Loucy (cell line): ENCODE measurements around the gene PDK2.

Experiments used
- H2AFZ ChIP-seq: fragments of 200-600 bp; sonication (generic); 2 replicates; pipeline ENCODE4 v1.6.0; 2016; ENCODE audit warnings: antibody characterized with exemption, mild to moderate bottlenecking, low read length, moderate library complexity
- H3F3A ChIP-seq: fragments of 200-600 bp; 2 replicates; pipeline ENCODE4 v1.6.0; 2016; ENCODE audit warnings: antibody characterized with exemption, low read depth, mild to moderate bottlenecking
- H3K27me3 ChIP-seq: fragments of 200-600 bp; sonication (generic); 2 replicates; pipeline ENCODE4 v1.6.1; 2014; ENCODE audit warnings: low read length, mild to moderate bottlenecking; ENCODE audit not compliant: insufficient read depth, poor library complexity, severe bottlenecking
- H3K36me3 ChIP-seq: fragments of 200-600 bp; sonication (generic); 2 replicates; pipeline ENCODE4 v1.6.1; 2016; ENCODE audit warnings: low read length; ENCODE audit not compliant: insufficient read depth
- H3K4me1 ChIP-seq: fragments of 200-600 bp; sonication (generic); 2 replicates; pipeline ENCODE4 v1.5.1; 2014; ENCODE audit warnings: low read length, mild to moderate bottlenecking; ENCODE audit not compliant: insufficient read depth, poor library complexity, severe bottlenecking
- H3K4me2 ChIP-seq: fragments of 200-600 bp; sonication (generic); 2 replicates; pipeline ENCODE4 v1.6.0; 2014; ENCODE audit warnings: antibody characterized with exemption, low read length, low read depth, mild to moderate bottlenecking; ENCODE audit not compliant: poor library complexity, severe bottlenecking
- H3K4me3 ChIP-seq: fragments of 200-600 bp; sonication (generic); 2 replicates; pipeline ENCODE4 v1.5.1; 2014; ENCODE audit warnings: low read length, mild to moderate bottlenecking, mixed read lengths; ENCODE audit not compliant: poor library complexity, severe bottlenecking
- H3K79me2 ChIP-seq: fragments of 200-600 bp; sonication (generic); 2 replicates; pipeline ENCODE4 v1.6.1; 2014; ENCODE audit warnings: low read length; ENCODE audit not compliant: insufficient read depth
- H3K9ac ChIP-seq: fragments of 200-600 bp; sonication (generic); 2 replicates; pipeline ENCODE4 v1.6.0; 2014; ENCODE audit warnings: mild to moderate bottlenecking, low read depth, low read length, moderate library complexity; ENCODE audit not compliant: poor library complexity, severe bottlenecking
- H3K9me2 ChIP-seq: fragments of 200-600 bp; sonication (generic); replicated peaks from 2 replicates; pipeline ENCODE4 v1.6.1; 2016; ENCODE audit warnings: low read depth, low read length, mixed read lengths
- H3K9me3 ChIP-seq: fragments of 200-600 bp; sonication (generic); 2 replicates; pipeline ENCODE4 v1.6.1; 2014; ENCODE audit warnings: mild to moderate bottlenecking, antibody characterized with exemption, low read length, low read depth; ENCODE audit not compliant: insufficient read depth
- H4K20me1 ChIP-seq: fragments of 200-600 bp; sonication (generic); 2 replicates; pipeline ENCODE4 v1.6.0; 2014; ENCODE audit warnings: antibody characterized with exemption, low read length, mild to moderate bottlenecking; ENCODE audit not compliant: insufficient read depth, poor library complexity, severe bottlenecking
- CTCF ChIP-seq: fragments of 200-600 bp; sonication (generic); conservative IDR thresholded peaks from 2 replicates; pipeline ENCODE4 v1.5.1; 2014; ENCODE audit warnings: mild to moderate bottlenecking, antibody characterized with exemption, low read length
- EZH2phosphoT487 ChIP-seq: fragments of 200-600 bp; IDR thresholded peaks from 2 replicates; pipeline ENCODE4 v1.6.1; 2018; ENCODE audit warnings: antibody characterized with exemption, mild to moderate bottlenecking, moderate library complexity, borderline replicate concordance

PDK2 gene

GRCh38 chr17:50098583-50098982, 3.4 kb downstream of the PDK2 start:
- TF ChIP-seq EZH2phosphoT487 (no peak), CTCF (no peak)
- Histone ChIP-seq H3K36me3 (no peaks in the 10 kb centered on the region), H3K4me3 (no peak overlapping the region), H3F3A (no peaks in the 10 kb centered on the region), H3K4me2 (no peak overlapping the region), H2AFZ (no peak overlapping the region), H3K79me2 (peaks cover 12% of the 10 kb centered on the region; the same call in 1 of the 2 replicates), H3K27me3 (no peaks in the 10 kb centered on the region), H3K9me2 (no peaks in the 10 kb centered on the region), H3K9me3 (no peaks in the 10 kb centered on the region), H3K4me1 (peaks cover 30% of the 10 kb centered on the region), H3K9ac (no peak overlapping the region), H4K20me1 (no peaks in the 10 kb centered on the region)

- no peaks in the 10 kb centered on the region for H3K27me3 ChIP-seq
- H3K4me1 ChIP-seq = peaks cover 29% of the 10 kb centered on the region
- H3K9ac ChIP-seq = no peak overlapping the region
- peaks cover 12% of the 10 kb centered on the region; the same call in 1 of the 2 replicates for H3K79me2 ChIP-seq
- H3K4me2 ChIP-seq = no peak overlapping the region
- no peaks in the 10 kb centered on the region for H3K36me3 ChIP-seq
- no peaks in the 10 kb centered on the region for H4K20me1 ChIP-seq
- H3F3A ChIP-seq = no peaks in the 10 kb centered on the region
- H3K9me2 ChIP-seq = no peaks in the 10 kb centered on the region
- H3K9me3 ChIP-seq = no peaks in the 10 kb centered on the region
- TF ChIP-seq CTCF (no peak), EZH2phosphoT487 (no peak)
- H3K4me3 ChIP-seq = no peak overlapping the region
- H2AFZ ChIP-seq = no peak overlapping the region
These were observed 3.9 kb downstream of the PDK2 start for GRCh38 chr17:50099003-50099402.

- Histone ChIP-seq H3K27me3 (no peaks in the 10 kb centered on the region), H4K20me1 (no peaks in the 10 kb centered on the region), H3F3A (no peaks in the 10 kb centered on the region), H3K4me3 (no peak overlapping the region), H3K79me2 (peaks cover 10% of the 10 kb centered on the region; the same call in 1 of the 2 replicates), H2AFZ (no peak overlapping the region), H3K9me2 (no peaks in the 10 kb centered on the region), H3K4me2 (no peak overlapping the region), H3K9ac (no peak overlapping the region), H3K36me3 (no peaks in the 10 kb centered on the region), H3K9me3 (no peaks in the 10 kb centered on the region), H3K4me1 (peaks cover 23% of the 10 kb centered on the region)
- no peak for TF ChIP-seq EZH2phosphoT487
- TF ChIP-seq CTCF = no peak
These were observed 5.3 kb downstream of the PDK2 start for GRCh38 chr17:50100480-50100883.
